NCI-H82 treated with DMSO at 0.1 percent for 48 hours (cell line): Measurements from ENCODE around the gene TYRO3.
"Not testable (repeated sequence)": the region's sequence is repeated elsewhere in the genome, so short reads cannot be mapped to it uniquely, and the experiment has no call there.

Experiments
- DNase-seq: peaks from one replicate; lab custom pipeline; 2025; ENCODE audit not compliant: unreplicated experiment; lab: John Stamatoyannopoulos, UW

The TYRO3 gene

DNA sequence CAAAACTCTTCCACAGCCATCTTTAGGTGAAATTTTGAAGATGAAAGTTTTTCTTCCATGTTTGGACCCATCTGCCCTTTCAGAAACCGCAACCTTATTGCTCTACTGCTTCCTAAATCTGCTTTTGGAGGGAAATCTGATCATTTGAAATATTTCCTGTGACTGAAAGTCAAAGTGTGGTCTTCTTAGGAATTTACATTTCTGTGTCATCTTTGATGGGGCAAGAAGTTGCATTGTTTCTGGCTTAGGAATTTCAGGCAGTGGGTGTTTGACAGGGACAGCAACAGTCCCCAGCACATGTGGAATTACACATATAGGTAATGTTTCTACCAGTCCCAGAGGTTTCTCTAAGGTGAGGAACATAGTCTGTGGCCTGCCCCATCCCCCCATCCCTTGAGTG lies 5.3 kb upstream of the TYRO3 start:
- no peak for DNase-seq

- DNase-seq, result no peak
Measured at GRCh38 chr15:41554343-41554742, 4.7 kb upstream of the TYRO3 start.

- no peak for DNase-seq
Measured at GRCh38 chr15:41554915-41555314, 4.1 kb upstream of the TYRO3 start.

GRCh38 chr15:41556677-41557076 lies 2.3 kb upstream of the TYRO3 start:
- DNase-seq, result no peak

- DNase-seq, result peak; percentile 53
Measured at GRCh38 chr15:41557673-41558399, 1.2 kb upstream of the TYRO3 start.

DNA sequence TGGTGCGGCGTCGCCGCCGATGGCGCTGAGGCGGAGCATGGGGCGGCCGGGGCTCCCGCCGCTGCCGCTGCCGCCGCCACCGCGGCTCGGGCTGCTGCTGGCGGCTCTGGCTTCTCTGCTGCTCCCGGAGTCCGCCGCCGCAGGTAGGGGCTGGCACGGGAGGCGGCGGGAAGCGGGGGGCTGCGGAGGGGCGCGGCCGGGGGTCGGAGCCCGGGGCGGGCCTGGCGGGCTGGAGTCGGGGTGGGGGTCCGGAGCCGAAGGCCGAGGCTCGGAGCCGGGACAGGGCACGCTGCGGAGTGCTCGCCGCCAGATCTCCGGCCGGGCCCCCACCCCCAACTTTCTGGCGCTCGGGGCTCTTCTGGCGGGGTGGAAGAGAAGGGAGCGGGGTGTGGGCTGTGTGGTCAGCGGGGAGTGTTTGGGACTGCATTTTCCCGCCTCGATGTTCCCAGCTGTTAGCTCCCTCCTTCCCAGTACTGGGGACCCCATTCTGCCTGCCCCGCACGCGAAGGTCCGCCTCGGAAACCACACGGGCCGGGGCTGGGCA lies 299 bp downstream of the TYRO3 start:
- DNase-seq, result no peak

- no peak for DNase-seq
Measured at GRCh38 chr15:41560572-41560874, 1.5 kb downstream of the TYRO3 start.

- no peak for DNase-seq
Measured at GRCh38 chr15:41561104-41561776, 2.2 kb downstream of the TYRO3 start.

- no peak for DNase-seq
Measured at GRCh38 chr15:41561777-41562145, 2.7 kb downstream of the TYRO3 start.

DNA sequence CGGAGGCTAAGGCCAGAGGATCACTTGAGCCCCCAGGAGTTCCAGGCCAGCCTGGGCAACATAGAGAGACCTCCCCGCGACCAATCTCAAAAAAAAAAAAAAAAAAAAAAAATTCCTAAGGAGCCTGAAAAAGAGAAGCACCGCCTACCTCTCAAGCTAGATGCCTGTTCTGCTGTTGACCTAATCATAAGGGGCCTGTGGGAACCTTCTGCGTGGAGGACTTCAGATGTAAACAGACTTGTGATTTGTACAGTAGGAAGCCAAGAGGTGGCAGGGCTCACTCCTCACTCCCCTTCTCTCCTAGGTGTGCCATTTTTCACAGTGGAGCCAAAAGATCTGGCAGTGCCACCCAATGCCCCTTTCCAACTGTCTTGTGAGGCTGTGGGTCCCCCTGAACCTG lies 3.2 kb downstream of the TYRO3 start:
- DNase-seq, result no peak

GRCh38 chr15:41562784-41563198 lies 3.8 kb downstream of the TYRO3 start:
- peak; percentile 77 for DNase-seq

DNA sequence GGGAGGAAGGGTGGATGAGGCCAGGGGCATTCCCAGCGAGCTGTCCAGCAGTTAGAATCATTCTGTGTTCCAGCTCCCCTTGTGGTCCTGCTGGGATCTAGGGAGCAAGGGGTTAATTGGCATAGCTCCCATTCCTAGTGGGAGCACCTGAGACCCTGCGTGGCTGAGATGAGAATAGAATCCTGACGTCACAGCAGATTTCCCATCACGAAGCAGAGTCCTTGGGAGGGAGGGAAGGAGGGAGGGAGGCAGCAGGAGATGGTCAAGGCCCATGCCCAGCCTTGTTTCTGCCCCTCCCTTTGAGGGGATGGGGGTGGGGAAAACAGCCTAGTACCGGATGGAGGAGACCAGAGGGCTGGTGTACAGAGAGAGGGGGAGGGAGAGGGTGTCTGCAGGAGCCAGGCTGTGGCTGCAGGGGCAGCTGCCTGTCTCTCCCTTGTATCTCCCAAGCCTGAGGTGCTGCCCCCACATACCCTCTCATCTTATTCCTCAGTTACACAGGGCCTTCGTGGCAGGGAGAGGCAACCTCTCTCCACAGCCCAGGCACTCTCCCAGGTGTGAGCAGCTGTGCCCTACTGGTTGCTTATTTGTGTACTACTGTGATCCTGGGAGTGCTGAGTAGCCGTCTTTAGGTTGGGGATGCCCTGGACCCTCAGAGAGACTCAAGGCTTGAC lies 5.4 kb downstream of the TYRO3 start:
- DNase-seq, result peak; percentile 38

DNA sequence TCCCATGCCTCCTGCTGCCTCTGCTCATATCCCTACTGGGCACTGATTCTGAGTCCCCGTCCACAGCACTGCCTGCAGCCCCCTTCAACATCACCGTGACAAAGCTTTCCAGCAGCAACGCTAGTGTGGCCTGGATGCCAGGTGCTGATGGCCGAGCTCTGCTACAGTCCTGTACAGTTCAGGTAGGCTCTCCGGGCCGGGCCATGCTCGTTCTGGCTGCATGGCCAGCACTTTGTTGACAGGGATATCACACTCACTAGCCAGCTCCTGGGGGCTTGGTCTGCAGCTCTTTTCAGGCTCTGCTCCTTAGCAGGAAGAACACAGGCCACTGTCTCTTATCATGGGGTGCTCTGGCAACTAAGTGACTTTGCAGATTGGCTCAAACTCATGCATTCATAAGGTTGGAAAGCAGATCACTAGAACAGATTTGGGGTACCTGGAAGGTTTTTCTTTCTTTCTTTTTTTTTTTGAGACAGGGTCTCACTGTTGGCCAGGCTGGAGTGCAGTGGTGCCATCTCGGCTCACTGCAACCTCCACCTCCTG lies 6.0 kb downstream of the TYRO3 start:
- no peak for DNase-seq

GRCh38 chr15:41565702-41566101 lies 6.7 kb downstream of the TYRO3 start:
- no peak for DNase-seq

- no peak for DNase-seq
Measured at GRCh38 chr15:41566121-41566885, 7.3 kb downstream of the TYRO3 start.

- no peak for DNase-seq
Measured at GRCh38 chr15:41567261-41567660, 8.2 kb downstream of the TYRO3 start.

DNA sequence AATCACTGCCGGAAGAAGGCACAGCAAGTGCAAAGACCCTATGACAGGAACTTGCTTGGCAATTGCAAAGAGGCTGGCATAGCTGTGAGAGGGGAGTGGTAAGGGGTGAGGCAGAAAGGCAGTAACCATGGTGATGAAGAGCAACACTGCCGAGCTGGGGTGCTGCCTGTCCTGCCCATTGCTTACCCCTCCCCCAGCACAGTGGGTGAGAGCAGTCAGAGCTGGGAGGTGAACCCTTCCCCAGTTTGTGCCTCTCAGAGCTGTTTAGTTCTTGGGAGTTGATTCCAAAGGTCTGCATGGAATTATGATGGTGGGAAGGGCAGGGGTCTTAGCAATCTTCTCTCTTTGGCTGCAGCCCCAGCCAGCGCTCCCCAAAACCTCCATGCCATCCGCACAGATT lies 8.8 kb downstream of the TYRO3 start:
- DNase-seq, result no peak

DNA sequence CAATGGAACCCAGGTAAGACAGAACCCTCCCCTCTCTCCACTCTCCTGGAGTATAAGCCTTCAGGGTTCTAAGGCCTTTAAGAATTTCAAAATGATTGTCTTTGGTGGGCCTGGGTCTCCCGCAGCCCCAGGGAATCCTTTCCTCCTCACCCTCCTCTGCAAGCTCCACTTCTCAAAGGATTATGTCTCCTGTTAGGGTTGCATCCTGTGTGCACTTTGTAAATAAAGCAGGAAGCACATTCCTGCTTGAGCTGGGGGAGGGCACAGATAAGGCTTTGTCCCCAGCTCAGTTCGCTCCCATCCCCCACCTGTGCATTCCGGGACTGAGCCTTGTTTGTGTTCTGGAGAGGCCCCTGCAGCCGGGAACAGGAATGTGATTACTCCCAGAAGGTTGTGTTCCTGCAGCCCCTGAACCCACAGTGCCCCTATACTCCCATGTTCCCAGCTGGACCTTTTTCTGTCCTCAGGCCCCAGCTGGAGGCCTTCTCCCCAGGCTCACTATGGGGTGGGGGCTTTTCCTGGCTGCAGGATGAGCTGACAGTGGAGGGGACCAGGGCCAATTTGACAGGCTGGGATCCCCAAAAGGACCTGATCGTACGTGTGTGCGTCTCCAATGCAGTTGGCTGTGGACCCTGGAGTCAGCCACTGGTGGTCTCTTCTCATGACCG lies 9.5 kb downstream of the TYRO3 start:
- peak; percentile 35 for DNase-seq

GRCh38 chr15:41569232-41569631 lies 10.2 kb downstream of the TYRO3 start:
- not testable (repeated sequence) for DNase-seq

GRCh38 chr15:41570764-41571163 lies 11.8 kb downstream of the TYRO3 start:
- no peak for DNase-seq

DNA sequence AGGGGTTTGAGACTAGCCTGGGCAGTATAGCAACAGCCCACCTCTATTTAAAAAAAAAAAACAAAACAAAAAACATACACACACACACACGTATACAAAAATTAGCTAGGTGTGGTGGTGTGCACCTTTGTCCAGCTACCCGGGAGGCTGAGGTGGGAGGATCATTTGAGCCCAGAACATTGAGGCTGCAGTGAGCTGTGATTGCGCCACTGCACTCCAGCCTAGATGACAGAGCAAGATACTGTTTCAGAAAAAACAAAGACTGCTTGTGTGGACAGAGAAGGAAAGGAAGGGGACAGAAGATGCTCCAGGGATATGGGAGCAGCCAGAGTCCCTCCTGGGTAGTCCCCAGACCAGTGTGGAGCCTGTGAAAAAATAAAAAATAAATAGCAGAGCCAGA lies 12.9 kb downstream of the TYRO3 start:
- DNase-seq, result no peak
